A172 (cell line): Measurements from ENCODE around the gene SASH3. TPM values are rescaled to one million over a fixed set of nuclear protein-coding genes. Genes with fewer than 3 reads are reported as not detected.

Source experiments
- total RNA-seq: library from RNA; depleted of rRNA; stranded (reverse); fragments of >200 nt; shearing (Covaris generic); gene quantifications from 2 replicates; pipeline ENCODE4 v1.2.3, GENCODE V29; 2014; rRNA removed

SASH3 gene
- total RNA-seq, 1 experiment from 2014 or later, result not detected

Other genes starting within 250 kb of the SASH3 start
- gene OCRL, start 239.7 kb upstream of the SASH3 start, total RNA-seq, result 9.7 and 10.1 TPM in 2 replicates
- gene APLN, start 125.0 kb upstream of the SASH3 start, total RNA-seq, result 0.31 and 0.65 TPM in 2 replicates
- gene XPNPEP2, start 41.0 kb upstream of the SASH3 start, total RNA-seq, result not detected in 2 replicates
- gene ZDHHC9, start 63.9 kb downstream of the SASH3 start, total RNA-seq, result 10.4 and 18.8 TPM in 2 replicates
- gene UTP14A, start 126.2 kb downstream of the SASH3 start, total RNA-seq, result 15.8 and 16.1 TPM in 2 replicates
- gene BCORL1, start 202.7 kb downstream of the SASH3 start, total RNA-seq, result 0.48 and 0.74 TPM in 2 replicates